ENCODE results near the gene VTCN1. TPM values are rescaled to one million over a fixed set of nuclear protein-coding genes. Genes with fewer than 3 reads are reported as not detected.

The VTCN1 gene
- total RNA-seq, 3 donors from 2014 or later, result not detected

DNA sequence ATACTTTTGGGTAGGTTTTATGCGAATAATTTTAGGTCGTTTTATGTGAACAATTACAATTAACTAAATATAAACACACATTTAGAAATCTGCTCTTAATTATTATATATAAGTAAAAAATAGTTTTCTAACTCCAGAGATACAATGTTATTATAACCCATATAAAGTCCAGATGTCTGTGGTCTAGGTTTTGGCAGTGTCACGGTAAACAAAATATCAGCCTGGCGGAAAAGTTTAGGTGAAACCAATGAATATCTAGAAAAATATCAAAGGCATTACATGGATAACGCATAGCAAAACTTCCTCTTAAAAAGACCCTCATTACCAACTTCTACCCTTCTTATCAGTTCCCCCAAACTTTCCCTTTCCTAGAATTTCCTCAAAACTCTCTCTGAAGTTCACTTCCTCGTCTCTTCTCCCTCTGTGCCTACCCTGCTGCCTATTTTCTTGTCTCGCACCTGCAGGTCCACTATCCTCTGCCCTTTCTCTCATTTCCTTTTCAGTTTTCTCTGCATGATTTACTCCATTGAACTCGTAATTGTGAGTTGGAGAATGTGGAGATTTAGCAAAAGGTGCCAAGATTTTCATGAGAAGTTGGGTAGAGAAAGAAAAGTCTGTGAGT is 21.8 kb downstream of the VTCN1 start:
- intact Hi-C loops (cut with DNase I, micrococcal nuclease), result no loop called here
- H3K9me3 ChIP-seq, result no peaks in the 10 kb centered on the region
- H3K4me1 ChIP-seq (ENCODE audit: low read depth), result no peaks in the 10 kb centered on the region
- H3K4me3 ChIP-seq, result no peak overlapping the region
- ATAC-seq (no peak), DNase-seq (no peak)
- TF ChIP-seq, protein P1, sequence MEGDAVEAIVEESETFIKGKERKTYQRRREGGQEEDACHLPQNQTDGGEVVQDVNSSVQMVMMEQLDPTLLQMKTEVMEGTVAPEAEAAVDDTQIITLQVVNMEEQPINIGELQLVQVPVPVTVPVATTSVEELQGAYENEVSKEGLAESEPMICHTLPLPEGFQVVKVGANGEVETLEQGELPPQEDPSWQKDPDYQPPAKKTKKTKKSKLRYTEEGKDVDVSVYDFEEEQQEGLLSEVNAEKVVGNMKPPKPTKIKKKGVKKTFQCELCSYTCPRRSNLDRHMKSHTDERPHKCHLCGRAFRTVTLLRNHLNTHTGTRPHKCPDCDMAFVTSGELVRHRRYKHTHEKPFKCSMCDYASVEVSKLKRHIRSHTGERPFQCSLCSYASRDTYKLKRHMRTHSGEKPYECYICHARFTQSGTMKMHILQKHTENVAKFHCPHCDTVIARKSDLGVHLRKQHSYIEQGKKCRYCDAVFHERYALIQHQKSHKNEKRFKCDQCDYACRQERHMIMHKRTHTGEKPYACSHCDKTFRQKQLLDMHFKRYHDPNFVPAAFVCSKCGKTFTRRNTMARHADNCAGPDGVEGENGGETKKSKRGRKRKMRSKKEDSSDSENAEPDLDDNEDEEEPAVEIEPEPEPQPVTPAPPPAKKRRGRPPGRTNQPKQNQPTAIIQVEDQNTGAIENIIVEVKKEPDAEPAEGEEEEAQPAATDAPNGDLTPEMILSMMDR (IDR thresholded peaks at IDR 0.05), result no peak
- H3K36me3 ChIP-seq (ENCODE audit: low read depth), result no peaks in the 10 kb centered on the region

DNA sequence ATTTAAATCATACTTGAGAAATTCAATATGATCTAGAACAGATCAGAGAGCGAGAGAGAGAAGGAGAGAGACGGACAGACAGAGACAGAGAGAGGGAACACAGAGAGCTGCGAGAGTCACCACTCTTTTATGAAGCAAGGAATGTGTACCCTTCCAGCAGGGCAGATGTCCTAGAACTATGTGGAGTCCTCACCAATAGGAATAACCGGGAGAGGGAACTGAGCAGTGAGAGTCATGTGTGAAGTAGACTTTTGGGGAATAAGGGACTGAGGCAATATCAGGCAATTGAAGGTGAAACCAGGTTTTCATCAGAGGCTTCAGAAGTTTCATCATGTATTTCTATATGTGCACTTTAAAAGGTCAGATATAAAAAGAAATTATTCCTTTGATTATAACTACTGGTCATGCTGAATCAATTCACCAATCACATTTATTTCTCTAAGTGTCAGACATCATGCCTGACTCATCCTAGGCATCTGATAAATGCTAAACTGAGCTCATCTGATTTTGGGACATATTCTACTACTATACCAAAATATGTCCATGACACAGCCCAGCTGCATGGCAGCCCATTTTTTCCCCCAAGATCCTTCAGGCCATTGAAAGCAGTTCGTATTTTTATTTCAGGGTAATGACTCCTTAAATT is 22.4 kb downstream of the VTCN1 start:
- intact Hi-C loops (cut with DNase I, micrococcal nuclease), result no loop called here
- ATAC-seq, result no peak
- DNase-seq, result no peak
- Histone ChIP-seq H3K36me3 (ENCODE audit: low read depth) (no peaks in the 10 kb centered on the region), H3K4me3 (no peak overlapping the region), H3K9me3 (no peaks in the 10 kb centered on the region), H3K4me1 (ENCODE audit: low read depth) (no peaks in the 10 kb centered on the region)
- TF ChIP-seq, protein P1 (IDR thresholded peaks at IDR 0.05), result no peak

DNA sequence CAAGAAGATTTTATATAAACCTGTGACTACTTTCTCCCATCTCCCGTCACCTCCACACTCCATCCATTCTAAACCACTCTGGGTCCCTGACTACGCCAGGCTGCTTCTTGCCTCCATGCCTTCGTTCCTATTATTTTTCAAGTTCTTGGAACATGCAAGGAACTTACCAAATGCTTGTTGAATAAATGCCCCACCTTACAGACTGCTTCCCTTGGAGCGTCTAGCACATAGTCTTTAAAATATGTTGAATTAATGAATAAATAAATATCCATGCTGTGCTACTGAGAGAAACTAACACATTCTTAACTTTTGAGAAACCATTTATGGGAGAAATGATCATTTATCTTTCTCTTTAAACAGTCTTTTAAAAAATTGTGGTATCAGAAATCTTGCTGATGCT is 27.6 kb downstream of the VTCN1 start:
- TF ChIP-seq, protein P1 (IDR thresholded peaks at IDR 0.05), result no peak
- ATAC-seq (no peak), DNase-seq (no peak)
- Histone ChIP-seq H3K36me3 (ENCODE audit: low read depth) (no peaks in the 10 kb centered on the region), H3K9me3 (no peaks in the 10 kb centered on the region), H3K4me1 (ENCODE audit: low read depth) (no peaks in the 10 kb centered on the region), H3K4me3 (no peak overlapping the region)
- intact Hi-C loops (cut with DNase I, micrococcal nuclease), result no loop called here

DNA sequence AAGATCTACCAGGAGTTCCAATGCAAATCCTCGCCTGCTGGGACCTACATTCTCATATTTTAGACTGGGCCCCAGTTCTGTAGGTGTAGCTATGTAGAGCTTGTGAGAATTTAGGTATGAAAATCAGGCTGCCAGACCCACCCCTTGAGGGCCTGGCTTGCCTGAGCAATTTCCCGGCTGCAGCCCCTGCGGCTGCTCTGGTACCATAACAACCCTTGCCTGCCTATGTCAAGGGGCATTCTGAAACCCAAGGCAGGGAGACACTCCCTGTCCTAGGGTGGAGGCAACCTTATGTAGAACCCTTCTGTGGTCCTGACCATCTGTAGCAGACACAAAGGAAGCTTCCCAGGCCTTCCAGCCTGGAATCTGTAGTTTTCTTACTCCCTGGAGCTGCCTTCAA is 28.4 kb downstream of the VTCN1 start:
- Histone ChIP-seq H3K36me3 (ENCODE audit: low read depth) (no peaks in the 10 kb centered on the region), H3K4me1 (ENCODE audit: low read depth) (no peaks in the 10 kb centered on the region), H3K9me3 (no peaks in the 10 kb centered on the region), H3K4me3 (no peak overlapping the region)
- TF ChIP-seq, protein P1 (IDR thresholded peaks at IDR 0.05), result no peak
- no peak for DNase-seq
- no peak for ATAC-seq
- intact Hi-C loops (cut with DNase I, micrococcal nuclease), result no loop called here

DNA sequence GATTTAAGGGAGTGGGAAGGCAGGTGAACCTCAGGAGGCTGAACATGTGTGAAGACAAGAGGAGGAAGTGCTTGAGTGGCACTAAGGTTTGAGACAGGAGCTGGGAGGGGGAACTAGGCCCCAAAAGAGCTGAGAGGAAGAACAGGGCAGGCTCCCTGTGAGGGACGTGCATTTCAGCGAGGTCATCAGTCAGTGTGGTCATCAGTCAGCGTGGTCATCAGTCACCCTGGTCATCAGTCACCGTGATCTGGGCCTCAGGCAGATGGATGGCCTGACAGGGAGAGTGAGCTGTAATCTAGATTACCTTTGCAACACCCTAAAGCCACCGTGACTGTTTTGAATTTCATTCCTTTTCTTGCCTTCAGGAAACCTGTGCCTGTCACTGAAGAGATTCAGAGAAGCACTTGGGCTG is 29.1 kb downstream of the VTCN1 start:
- no peaks in the 10 kb centered on the region for H3K36me3 ChIP-seq (ENCODE audit: low read depth)
- no peaks in the 10 kb centered on the region for H3K9me3 ChIP-seq
- DNase-seq, result no peak
- no peak overlapping the region for H3K4me3 ChIP-seq
- intact Hi-C loops (cut with DNase I, micrococcal nuclease), result no loop called here
- H3K4me1 ChIP-seq (ENCODE audit: low read depth), result no peaks in the 10 kb centered on the region
- TF ChIP-seq, protein P1 (IDR thresholded peaks at IDR 0.05), result no peak
- no peak for ATAC-seq
